Astrocyte of the hippocampus (primary cell): ENCODE data around the gene GPR176.

Experiments
- DNase-seq: peaks from one replicate; pipeline ENCODE4 v3.0.0; 2011; ENCODE audit warnings: low read depth, low spot score

The GPR176 gene

GRCh38 chr15:39807791-39808190 is 112.3 kb downstream of the GPR176 start:
- DNase-seq: no peak

GRCh38 chr15:39804026-39804425 is 116.0 kb downstream of the GPR176 start:
- no peak for DNase-seq

GRCh38 chr15:39803016-39803415 is 117.0 kb downstream of the GPR176 start:
- no peak for DNase-seq

GRCh38 chr15:39801641-39802309 is 118.3 kb downstream of the GPR176 start:
- DNase-seq: peak; percentile 45

- no peak for DNase-seq
Measured at GRCh38 chr15:39799552-39800011, 120.5 kb downstream of the GPR176 start.

DNA sequence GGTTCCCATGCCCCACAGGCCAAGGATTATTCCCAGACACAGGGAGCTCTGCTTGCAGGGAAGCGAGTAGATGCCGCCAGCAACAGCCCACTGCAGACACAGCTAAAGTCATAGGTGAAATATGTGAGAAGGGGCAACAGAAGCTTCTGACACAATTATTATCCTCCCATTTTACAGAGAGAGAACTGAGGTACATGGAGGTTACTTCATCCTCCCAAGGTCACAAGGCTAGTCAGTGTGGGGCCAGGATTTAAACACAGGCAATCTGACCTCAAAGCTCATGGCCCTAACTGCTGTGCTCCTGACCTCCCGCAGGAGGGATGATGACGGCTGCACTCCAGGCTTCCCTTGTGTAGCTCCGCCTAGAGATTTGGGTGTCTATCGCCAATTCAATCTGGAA is 121.7 kb downstream of the GPR176 start:
- DNase-seq: no peak

GRCh38 chr15:39797407-39797806 is 122.7 kb downstream of the GPR176 start:
- DNase-seq: no peak

GRCh38 chr15:39796601-39797000 is 123.5 kb downstream of the GPR176 start:
- DNase-seq: no peak

DNA sequence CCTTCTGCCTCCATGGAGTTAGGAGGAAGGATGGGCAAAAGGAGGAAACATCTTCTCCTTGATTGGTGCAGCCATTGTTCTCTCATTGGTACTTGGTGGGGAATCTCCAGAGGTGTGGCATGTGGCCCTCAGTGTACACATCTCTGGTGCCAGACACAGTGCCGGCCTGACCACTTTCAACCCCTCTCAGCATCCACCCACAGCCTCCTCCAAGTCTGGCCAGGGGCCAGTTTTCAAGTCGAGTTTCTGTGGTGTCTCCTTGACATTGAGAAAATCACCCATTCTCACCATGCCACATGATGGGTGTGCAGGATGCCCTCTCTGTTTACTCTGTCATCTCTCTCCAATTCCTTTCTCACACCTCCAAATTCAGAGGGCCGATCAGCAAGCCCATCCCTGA is 124.6 kb downstream of the GPR176 start:
- no peak for DNase-seq

- DNase-seq: no peak
Measured at GRCh38 chr15:39794954-39795353, 125.1 kb downstream of the GPR176 start.

DNA sequence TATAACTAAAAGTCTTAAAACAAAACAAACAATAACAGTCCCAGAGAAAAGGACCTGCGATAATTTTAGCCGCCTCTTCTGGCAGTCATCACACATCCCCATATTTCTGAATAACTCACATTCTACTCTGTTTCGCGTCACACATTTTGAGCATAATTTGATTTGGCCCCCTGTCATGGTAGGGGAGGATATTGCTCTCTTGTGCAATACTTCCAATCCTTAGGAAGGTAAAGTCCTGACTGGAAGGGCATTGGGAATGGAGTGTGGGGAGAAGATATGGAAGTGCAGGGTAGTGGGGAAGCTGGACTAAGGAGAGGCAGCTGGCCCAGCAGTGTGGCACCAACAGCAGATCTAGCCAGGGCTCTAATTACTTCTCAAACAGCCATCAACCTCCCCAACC is 126.1 kb downstream of the GPR176 start:
- DNase-seq: no peak

DNA sequence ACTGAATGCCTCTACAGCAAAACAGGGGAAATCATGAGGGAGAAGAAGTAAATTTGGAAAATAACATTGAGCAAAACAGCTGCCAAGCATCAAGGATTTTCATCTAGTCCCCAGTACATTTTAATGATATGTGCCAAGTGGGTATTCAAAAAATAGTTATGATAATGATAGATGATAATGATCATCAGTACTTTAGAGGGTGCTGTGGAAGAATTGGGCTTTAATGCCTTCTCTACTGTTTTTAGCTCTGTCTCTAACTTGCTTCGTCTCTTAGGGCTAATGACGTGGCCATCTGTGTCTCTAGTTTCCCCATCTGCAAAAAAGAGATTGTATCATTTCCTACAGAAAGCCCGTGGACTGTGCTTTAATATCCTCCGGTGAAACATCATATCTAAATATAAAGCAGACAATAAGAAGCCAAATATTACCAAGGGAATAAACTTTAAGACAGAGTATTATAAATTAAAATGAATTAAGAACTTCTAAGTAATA is 127.2 kb downstream of the GPR176 start:
- DNase-seq: no peak

DNA sequence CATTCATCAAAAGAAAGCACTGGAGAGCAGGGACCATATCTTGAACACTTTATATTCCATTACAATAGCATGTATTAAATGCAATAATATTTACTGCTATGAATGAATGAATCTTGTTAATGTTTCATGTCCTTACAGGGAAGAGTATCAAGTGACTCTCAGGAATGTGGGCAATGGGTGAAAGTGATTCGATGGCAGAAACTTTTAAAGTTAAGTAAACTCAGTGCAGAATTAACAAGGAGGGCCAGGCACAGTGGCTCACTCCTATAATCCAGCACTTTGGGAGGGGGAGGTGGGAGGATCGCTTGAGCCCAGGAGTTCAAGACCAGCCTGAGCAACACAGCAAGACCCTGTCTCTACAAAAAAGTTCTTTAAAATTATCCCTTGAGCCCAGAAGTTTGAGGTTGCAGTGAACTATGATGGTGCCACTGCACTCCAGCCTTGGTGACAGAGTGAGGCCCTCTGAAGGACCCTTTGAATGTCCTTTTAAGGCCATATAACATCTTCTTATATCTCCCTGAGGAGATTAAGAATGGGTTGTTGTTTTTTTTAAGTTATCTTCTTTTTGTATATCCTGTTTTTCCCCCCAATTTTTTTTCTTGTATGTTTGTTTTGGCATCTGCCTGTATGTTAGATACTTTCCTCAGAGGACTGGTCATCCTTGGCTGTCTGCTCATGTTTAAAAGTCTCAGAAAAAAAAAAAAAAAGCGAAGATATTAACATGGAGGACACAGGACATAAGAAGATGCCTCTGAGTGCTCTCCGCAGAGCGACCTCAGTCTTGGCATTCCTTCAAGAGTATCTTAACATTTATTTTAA is 127.8 kb downstream of the GPR176 start:
- DNase-seq: no peak

GRCh38 chr15:39789736-39790135 is 130.3 kb downstream of the GPR176 start:
- no peak for DNase-seq

GRCh38 chr15:39788800-39789565 is 131.1 kb downstream of the GPR176 start:
- DNase-seq: no peak

DNA sequence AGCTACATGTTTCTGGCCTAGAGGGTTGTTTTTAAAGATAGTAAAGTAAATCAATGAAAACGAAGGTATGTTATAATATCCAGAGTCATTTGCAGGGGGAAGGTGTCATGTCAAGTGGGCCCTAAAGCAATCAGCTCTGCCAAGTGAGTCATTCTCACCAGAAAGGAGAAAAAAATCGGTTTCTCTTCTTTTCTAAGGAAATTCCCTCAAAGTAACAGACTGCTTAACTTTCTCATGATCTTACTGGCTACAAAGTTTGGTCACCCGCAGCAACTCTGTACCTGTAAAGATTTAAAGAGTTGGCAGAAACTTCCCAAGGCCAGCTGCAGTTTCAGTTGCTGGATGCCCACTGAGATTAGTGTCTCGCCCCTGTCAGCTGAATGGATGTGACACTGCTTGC is 132.0 kb downstream of the GPR176 start:
- peak; percentile 52 for DNase-seq

GRCh38 chr15:39787479-39787878 is 132.6 kb downstream of the GPR176 start:
- DNase-seq: peak; percentile 28

DNA sequence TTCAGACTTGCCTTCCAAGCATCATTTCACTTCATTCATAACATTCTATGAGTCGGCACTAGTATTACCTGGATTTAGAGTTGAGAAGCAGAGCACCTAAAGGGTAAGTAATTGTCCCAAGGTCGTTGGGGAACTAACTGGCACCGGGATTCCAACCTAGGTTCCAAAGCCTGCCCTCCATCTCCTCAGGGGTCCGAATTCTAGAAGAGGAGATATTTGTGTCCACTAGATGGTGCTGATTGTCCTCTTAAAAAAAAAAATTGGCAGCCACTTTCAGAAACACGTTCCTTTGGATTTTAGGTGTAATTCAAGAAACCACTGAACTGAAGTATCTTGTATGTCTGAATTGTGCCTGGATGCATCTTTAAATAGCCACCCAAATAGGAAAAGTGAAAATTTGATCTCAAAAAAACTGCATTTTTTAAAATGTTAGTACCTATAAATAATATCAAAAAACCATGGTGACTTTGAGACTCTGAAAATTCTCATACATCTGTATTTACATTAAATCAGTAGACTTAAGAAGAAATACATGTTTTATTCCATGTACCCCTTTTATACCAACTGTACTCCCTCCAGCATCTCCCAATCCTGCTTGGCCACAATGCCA is 133.5 kb downstream of the GPR176 start:
- peak; percentile 79 for DNase-seq

DNA sequence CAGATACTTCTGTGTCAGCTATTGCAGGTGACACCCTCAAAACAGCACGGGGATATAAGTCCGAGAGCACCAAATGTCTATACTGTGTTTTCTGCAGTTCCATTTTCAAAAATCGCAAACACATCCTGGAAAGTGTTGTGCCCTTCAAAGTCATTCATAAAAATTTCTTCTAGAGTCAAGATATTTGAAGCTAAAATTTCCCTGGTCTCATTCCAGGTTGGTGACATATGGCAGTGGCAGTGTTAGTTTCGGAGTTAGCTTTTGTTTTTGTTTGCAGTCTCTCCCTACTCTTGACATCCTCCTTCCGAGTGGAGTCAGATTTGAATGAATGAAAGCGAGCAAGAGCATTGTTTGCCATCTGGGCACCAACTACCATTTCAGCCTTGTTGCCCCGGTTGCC is 134.2 kb downstream of the GPR176 start:
- no peak for DNase-seq

DNA sequence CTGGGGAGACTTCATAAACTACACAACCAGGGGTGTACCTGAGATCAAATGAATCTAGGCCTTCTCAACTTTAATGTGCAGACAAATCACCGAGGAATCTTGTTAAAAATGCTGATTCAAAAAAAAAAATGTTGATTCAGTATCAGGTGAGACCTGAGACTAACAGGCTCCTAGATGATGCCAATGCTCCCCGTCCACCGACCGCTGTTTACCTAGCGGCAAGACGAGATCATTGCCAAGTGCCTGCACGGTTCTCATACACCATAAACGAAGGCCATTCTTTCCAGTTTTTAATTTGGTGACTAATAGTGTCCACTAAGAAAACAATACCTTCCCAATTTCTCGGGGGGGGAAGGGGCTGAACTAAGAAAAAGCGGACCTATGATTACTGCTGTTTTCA is 134.9 kb downstream of the GPR176 start:
- peak; percentile 32 for DNase-seq

DNA sequence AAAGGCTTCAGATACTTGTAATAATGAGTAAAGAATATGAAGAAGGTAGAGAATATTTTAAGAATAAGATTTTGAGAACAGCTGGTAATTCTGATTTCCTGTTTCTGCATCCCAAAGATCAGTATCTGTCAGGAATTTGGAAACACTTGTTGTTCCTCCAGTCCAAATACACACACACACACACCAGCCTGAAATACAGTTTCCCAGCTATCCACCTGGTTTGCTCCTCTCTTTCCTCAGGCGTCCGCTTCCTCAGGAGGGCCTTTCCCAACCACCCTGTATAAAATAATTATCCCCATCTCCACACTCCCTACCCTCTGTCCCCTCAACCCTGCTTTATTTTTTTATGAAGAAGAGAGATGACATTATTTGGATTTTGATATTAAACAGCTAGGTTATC is 135.4 kb downstream of the GPR176 start:
- no peak for DNase-seq

DNA sequence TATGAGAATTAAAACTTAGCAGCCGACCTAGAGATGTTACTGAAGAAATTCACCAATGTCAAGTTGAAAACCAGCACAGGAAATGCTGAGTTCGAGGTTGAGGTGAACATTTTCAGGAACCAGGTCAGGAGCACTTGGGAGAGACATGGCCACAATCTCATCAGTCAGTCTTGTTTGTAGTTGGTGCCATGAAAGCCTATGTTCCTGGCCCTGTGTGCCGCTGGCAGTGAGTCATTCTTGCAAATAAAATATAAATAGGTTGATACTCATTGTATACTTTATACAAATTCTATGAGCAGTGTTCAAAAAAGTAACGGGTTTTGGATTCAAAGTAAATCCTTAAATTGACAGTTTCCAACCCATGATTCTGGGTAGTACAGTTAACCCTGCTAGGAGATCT is 135.9 kb downstream of the GPR176 start:
- DNase-seq: peak; percentile 37
